ENCODE measurements around the gene ACAA1.

ACAA1 gene

DNA sequence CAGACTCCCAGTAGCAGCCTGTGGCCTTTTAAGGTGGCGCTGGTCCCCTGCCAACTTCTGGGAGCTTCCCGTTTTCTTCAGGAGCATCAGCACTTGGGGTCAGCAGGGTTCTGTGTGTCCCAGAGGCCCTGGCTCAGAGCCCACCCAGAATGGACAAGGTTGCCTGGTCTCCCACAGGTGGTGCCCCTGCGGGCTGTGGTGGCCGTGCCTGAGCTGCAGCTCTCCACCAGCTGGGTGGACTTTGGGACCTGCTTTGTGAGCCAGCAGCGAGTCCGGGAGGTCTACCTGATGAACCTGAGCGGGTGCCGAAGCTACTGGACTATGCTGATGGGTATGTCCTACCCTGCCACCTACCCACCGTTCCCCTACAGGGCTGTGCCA, 15.5 kb downstream of the ACAA1 start:
- Histone ChIP-seq H3K9me3 (replicated peaks; ENCODE audit: low read length) (no peaks in the 10 kb centered on the region), H3K9ac (ENCODE audit: low read depth, low read length) (no peak overlapping the region), H3K4me3 (ENCODE audit: low read length) (no peak overlapping the region), H3K36me3 (ENCODE audit: insufficient read depth, low read length) (peaks cover 43% of the 10 kb centered on the region), H3K4me1 (ENCODE audit: control insufficient read depth, insufficient read depth, low read length) (no peaks in the 10 kb centered on the region), H3K27me3 (ENCODE audit: control insufficient read depth, insufficient read depth, low read length) (no peaks in the 10 kb centered on the region), H3K4me2 (ENCODE audit: low read length) (no peak overlapping the region)

DNA sequence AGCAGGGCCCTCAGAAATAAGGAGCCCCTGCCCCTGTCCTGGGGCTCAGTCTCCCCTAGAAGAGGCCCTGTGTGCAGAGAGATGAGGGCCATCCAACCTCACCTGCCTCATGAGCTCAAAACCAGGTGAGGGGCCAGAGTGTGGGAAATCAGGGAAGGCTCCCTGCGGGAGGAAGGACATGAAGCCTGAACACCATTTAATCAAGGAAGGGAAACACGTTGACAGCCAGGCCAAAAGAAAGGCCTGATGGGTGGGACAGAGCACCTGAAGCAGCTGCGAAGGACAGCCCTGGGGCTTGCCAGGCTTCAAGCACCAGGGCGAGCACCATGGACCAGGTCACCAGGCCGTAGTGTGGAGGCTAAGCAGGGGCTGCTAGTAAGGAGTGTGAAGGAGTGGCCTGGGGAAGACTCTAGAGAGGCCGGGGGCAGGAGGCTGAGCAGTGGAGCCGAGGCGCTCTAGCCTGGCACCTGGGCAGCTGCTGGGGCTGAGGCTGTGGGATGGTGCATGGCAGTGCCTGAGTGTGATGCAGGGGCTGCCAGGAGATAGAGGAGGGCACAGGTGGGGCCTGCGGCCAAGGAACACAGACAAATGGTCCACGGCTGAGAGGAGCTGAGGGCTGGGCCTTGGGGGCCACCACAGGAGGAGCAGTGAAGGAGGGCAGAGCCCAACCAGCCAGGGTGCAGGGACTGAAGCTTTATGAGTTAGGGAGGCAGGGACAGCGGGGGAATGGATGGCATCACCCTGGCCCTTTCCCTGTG, 16.1 kb downstream of the ACAA1 start:
- peaks cover 4% of the 10 kb centered on the region for H3K27me3 ChIP-seq (ENCODE audit: control insufficient read depth, insufficient read depth, low read length)
- H3K4me1 ChIP-seq (ENCODE audit: control insufficient read depth, insufficient read depth, low read length): no peaks in the 10 kb centered on the region
- H3K9me3 ChIP-seq (replicated peaks; ENCODE audit: low read length): no peaks in the 10 kb centered on the region
- peaks cover 38% of the 10 kb centered on the region for H3K36me3 ChIP-seq (ENCODE audit: insufficient read depth, low read length)
- no peak overlapping the region for H3K9ac ChIP-seq (ENCODE audit: low read depth, low read length)
- no peak overlapping the region for H3K4me3 ChIP-seq (ENCODE audit: low read length)
- no peak overlapping the region for H3K4me2 ChIP-seq (ENCODE audit: low read length)

DNA sequence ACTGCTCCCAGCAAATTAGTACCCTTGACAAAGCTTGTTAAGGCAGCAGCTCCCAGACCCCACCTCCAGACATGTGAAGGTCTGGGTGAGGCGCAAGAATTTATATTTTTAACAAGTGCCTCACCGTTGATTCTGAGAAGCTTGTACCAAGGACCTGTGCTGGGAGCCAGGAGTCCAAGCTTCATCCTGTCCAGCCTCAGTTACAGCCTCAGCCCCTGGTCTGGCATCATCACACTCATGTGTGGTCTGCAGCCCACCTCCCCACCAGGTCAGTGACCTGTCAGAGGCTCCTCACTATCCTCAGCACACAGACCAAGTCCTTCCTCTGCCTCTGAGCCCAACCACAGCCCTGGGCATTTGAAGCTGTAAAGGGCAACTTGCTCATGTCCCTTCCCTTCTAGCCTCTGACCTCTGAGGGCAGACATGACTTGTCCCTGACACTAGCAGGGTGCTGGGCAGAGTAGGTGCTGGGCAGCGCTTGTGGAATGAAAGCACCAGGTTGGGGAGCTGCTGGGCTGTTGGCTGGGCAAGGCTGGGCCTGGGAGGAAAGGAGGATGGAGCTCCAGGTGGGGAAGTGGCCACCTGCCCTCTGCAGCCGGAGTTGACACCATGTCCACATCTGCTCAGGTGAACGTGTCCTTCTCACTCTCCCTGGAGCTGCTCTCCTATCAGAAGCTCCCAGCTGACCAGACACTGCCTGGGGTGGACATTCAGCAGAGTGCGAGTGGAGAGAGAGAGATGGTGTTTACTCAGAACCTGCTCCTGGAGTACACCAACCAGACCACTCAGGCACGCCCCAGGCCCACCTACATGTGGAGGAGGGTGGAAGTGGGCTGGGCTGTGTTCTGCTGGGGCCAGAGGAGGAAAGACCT, 16.9 kb downstream of the ACAA1 start:
- H3K9ac ChIP-seq (ENCODE audit: low read depth, low read length): no peak overlapping the region

GRCh38 chr3:38119248-38119544, 17.7 kb downstream of the ACAA1 start:
- H3K4me2 ChIP-seq (ENCODE audit: low read length): no peak overlapping the region
- H3K9ac ChIP-seq (ENCODE audit: low read depth, low read length): no peak overlapping the region
- peaks cover 4% of the 10 kb centered on the region for H3K27me3 ChIP-seq (ENCODE audit: control insufficient read depth, insufficient read depth, low read length)
- H3K4me1 ChIP-seq (ENCODE audit: control insufficient read depth, insufficient read depth, low read length): no peaks in the 10 kb centered on the region
- H3K4me3 ChIP-seq (ENCODE audit: low read length): no peak overlapping the region
- peaks cover 22% of the 10 kb centered on the region for H3K36me3 ChIP-seq (ENCODE audit: insufficient read depth, low read length)
- H3K9me3 ChIP-seq (replicated peaks; ENCODE audit: low read length): no peaks in the 10 kb centered on the region

More for the DNA sequence above, 16.9 kb downstream of the ACAA1 start:
- H3K4me3 ChIP-seq (ENCODE audit: low read length): no peak overlapping the region
- H3K4me1 ChIP-seq (ENCODE audit: control insufficient read depth, insufficient read depth, low read length): no peaks in the 10 kb centered on the region
- peaks cover 31% of the 10 kb centered on the region for H3K36me3 ChIP-seq (ENCODE audit: insufficient read depth, low read length)
- no peaks in the 10 kb centered on the region for H3K9me3 ChIP-seq (replicated peaks; ENCODE audit: low read length)
- H3K27me3 ChIP-seq (ENCODE audit: control insufficient read depth, insufficient read depth, low read length): peaks cover 4% of the 10 kb centered on the region
- no peak overlapping the region for H3K4me2 ChIP-seq (ENCODE audit: low read length)

GRCh38 chr3:38118421-38119247, 18.3 kb downstream of the ACAA1 start:
- H3K4me3 ChIP-seq (ENCODE audit: low read length): no peak overlapping the region
- no peak overlapping the region for H3K4me2 ChIP-seq (ENCODE audit: low read length)
- peaks cover 4% of the 10 kb centered on the region for H3K27me3 ChIP-seq (ENCODE audit: control insufficient read depth, insufficient read depth, low read length)
- H3K36me3 ChIP-seq (ENCODE audit: insufficient read depth, low read length): peaks cover 20% of the 10 kb centered on the region
- H3K4me1 ChIP-seq (ENCODE audit: control insufficient read depth, insufficient read depth, low read length): no peaks in the 10 kb centered on the region
- H3K9me3 ChIP-seq (replicated peaks; ENCODE audit: low read length): no peaks in the 10 kb centered on the region
- no peak overlapping the region for H3K9ac ChIP-seq (ENCODE audit: low read depth, low read length)

GRCh38 chr3:38117748-38118420, 19.0 kb downstream of the ACAA1 start:
- no peak overlapping the region for H3K4me2 ChIP-seq (ENCODE audit: low read length)
- H3K9me3 ChIP-seq (replicated peaks; ENCODE audit: low read length): no peaks in the 10 kb centered on the region
- peaks cover 17% of the 10 kb centered on the region for H3K36me3 ChIP-seq (ENCODE audit: insufficient read depth, low read length)
- H3K4me1 ChIP-seq (ENCODE audit: control insufficient read depth, insufficient read depth, low read length): no peaks in the 10 kb centered on the region
- H3K4me3 ChIP-seq (ENCODE audit: low read length): no peak overlapping the region
- no peak overlapping the region for H3K9ac ChIP-seq (ENCODE audit: low read depth, low read length)
- peaks cover 4% of the 10 kb centered on the region for H3K27me3 ChIP-seq (ENCODE audit: control insufficient read depth, insufficient read depth, low read length)

DNA sequence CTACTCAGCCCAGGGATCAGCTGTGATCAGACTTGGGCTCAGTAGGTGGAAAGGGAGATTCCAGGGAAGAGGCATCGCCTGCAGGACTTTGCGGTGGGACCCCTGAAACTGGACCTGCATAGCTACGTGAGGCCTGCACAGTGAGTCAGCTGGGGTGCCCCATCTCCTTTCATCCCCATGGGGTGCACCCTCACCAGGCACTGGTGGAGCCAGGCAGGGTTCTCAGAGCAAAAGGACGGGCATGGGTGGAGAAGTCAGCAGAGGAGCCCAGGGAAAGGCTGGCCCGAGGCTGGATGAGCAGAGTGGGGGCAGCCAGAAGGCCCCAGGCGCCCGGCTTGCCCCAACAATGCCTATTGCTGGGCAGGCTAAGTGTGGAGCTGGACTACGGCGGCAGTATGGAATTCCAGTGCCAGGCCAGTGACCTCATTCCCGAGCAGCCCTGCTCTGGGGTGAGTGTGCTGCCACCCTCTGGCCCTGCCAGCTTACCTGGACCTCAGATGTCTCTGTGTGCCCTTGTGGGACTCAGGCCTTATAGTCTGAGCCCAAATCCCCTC, 19.7 kb downstream of the ACAA1 start:
- Histone ChIP-seq H3K4me2 (ENCODE audit: low read length) (no peak overlapping the region), H3K4me3 (ENCODE audit: low read length) (no peak overlapping the region), H3K9me3 (replicated peaks; ENCODE audit: low read length) (no peaks in the 10 kb centered on the region), H3K27me3 (ENCODE audit: control insufficient read depth, insufficient read depth, low read length) (peaks cover 8% of the 10 kb centered on the region), H3K9ac (ENCODE audit: low read depth, low read length) (no peak overlapping the region), H3K36me3 (ENCODE audit: insufficient read depth, low read length) (peaks cover 10% of the 10 kb centered on the region), H3K4me1 (ENCODE audit: control insufficient read depth, insufficient read depth, low read length) (no peaks in the 10 kb centered on the region)

DNA sequence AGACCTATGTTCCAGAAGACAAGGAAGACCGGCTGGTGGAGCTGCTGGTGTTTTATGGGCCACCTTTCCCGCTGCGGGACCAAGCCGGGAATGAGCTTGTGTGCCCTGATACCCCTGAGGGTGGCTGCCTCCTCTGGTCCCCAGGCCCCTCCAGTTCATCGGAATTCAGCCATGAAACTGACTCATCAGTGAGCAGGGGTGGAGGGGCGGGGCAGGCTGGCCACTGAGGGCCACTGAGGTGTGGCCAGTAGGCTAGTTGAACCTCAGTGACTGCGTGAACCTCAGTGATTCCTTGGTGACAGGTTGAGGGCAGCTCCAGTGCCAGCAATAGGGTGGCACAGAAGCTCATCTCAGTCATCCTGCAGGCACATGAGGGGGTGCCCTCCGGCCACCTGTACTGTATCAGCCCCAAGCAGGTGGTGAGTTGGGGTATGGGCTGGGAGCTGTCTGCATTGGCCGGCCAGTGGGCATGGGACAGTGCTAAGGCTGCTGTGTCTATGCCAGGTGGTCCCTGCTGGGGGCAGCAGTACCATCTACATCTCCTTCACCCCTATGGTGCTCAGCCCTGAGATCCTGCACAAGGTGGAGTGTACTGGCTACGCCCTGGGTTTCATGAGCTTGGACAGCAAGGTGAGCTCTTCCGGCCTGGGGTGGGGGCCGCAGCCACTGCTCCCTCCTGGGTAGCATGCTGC, 20.3 kb downstream of the ACAA1 start:
- Histone ChIP-seq H3K9me3 (replicated peaks; ENCODE audit: low read length) (no peaks in the 10 kb centered on the region), H3K27me3 (ENCODE audit: control insufficient read depth, insufficient read depth, low read length) (peaks cover 9% of the 10 kb centered on the region), H3K36me3 (ENCODE audit: insufficient read depth, low read length) (peaks cover 4% of the 10 kb centered on the region), H3K4me2 (ENCODE audit: low read length) (no peak overlapping the region), H3K4me3 (ENCODE audit: low read length) (no peak overlapping the region), H3K9ac (ENCODE audit: low read depth, low read length) (no peak overlapping the region), H3K4me1 (ENCODE audit: control insufficient read depth, insufficient read depth, low read length) (no peaks in the 10 kb centered on the region)

DNA sequence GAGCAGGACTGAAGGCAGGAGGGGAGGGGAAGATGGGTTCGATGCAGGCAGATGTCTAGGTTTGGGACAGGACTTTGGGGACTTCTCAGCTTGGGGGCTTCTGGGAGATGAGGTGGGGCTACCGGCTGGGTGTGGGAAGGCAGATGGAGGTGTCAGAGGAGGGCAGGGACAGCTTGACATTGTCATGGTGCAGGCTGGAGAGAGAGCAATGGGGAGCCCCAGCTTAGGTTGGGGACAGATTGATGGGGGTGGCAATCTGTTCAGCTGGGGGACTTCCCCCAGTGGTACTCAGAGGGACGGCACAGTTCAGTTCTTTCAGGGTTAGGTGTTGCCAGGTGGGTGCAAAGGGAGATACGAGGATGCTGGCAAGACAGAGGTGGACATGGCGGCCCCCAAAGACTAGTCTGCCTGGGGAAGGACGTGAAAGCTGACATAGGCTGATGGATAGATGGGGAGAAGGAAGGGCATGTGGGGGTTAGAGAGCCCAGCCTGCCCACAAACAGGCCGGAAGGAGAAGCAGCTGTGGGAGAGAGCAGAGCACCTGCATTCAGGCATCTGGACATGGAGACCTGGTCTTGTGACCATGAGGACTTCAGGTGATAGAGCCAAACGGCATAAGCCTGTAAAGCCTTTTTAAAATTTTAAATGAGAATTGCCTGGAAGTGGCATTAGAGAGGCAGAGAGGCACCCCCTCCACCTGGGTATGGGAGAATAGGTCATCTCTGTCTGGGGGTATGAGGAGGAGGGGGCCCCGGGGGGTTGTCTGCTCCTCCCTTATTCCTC, 21.1 kb downstream of the ACAA1 start:
- H3K4me2 ChIP-seq (ENCODE audit: low read length): no peak overlapping the region
- no peaks in the 10 kb centered on the region for H3K9me3 ChIP-seq (replicated peaks; ENCODE audit: low read length)
- no peak overlapping the region for H3K4me3 ChIP-seq (ENCODE audit: low read length)
- H3K27me3 ChIP-seq (ENCODE audit: control insufficient read depth, insufficient read depth, low read length): peaks cover 13% of the 10 kb centered on the region
- no peaks in the 10 kb centered on the region for H3K4me1 ChIP-seq (ENCODE audit: control insufficient read depth, insufficient read depth, low read length)
- no peaks in the 10 kb centered on the region for H3K36me3 ChIP-seq (ENCODE audit: insufficient read depth, low read length)
- no peak overlapping the region for H3K9ac ChIP-seq (ENCODE audit: low read depth, low read length)
